ENCODE measurements around the gene MDFIC.

MDFIC gene

DNA sequence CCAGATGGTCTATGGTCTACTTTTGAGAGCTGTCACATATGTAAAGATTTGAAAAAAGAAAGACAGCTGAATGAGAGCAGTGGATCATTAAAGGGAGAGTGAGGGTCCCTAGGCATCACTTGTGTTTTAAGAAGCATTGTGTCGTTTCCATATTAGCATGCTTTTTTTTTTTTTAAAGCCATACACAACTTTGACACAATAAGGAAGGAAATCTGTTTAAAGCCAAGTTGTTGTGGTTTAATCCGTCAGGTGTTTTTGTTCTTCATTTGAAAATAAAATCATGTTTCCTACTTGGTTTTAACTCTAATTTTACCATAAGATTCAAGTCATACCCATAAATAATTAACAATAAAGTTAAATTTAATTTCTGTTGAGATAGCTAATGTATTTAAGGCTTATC is 53.5 kb downstream of the MDFIC start:
- CTCF ChIA-PET, result no interaction called here
- POLR2A ChIA-PET, result no interaction called here
- DNase-seq (ENCODE audit: low read depth, low spot score), result no peak
- TF ChIP-seq, protein P1, sequence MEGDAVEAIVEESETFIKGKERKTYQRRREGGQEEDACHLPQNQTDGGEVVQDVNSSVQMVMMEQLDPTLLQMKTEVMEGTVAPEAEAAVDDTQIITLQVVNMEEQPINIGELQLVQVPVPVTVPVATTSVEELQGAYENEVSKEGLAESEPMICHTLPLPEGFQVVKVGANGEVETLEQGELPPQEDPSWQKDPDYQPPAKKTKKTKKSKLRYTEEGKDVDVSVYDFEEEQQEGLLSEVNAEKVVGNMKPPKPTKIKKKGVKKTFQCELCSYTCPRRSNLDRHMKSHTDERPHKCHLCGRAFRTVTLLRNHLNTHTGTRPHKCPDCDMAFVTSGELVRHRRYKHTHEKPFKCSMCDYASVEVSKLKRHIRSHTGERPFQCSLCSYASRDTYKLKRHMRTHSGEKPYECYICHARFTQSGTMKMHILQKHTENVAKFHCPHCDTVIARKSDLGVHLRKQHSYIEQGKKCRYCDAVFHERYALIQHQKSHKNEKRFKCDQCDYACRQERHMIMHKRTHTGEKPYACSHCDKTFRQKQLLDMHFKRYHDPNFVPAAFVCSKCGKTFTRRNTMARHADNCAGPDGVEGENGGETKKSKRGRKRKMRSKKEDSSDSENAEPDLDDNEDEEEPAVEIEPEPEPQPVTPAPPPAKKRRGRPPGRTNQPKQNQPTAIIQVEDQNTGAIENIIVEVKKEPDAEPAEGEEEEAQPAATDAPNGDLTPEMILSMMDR (IDR thresholded peaks at IDR 0.05; ENCODE audit: insufficient read depth, low read length, missing control alignments), result no peak
- no peak overlapping the region for H3K4me3 ChIP-seq (ENCODE audit: low read depth, low read length)

DNA sequence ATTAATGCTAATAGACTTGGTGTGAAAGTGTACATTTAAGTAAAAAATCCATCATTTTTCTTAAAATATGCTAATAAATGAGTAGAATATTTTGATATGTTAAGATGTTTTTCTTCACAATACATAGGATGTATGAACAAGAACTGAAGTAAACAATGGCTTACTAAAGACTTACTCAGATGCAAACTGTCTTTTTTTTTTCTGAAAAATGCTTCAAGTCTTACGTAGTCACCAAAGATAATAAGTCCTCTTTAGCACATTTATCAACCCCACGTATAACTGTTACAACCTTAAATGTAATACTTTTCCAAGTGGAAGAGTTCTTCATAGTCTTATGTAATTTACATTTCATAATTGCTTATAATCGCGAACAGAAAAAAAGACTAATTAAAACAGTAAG is 54.8 kb downstream of the MDFIC start:
- TF ChIP-seq, protein P1 (IDR thresholded peaks at IDR 0.05; ENCODE audit: insufficient read depth, low read length, missing control alignments), result no peak
- ChIA-PET CTCF (no interaction called here), POLR2A (no interaction called here)
- no peak for DNase-seq (ENCODE audit: low read depth, low spot score)
- H3K4me3 ChIP-seq (ENCODE audit: low read depth, low read length), result no peak overlapping the region

DNA sequence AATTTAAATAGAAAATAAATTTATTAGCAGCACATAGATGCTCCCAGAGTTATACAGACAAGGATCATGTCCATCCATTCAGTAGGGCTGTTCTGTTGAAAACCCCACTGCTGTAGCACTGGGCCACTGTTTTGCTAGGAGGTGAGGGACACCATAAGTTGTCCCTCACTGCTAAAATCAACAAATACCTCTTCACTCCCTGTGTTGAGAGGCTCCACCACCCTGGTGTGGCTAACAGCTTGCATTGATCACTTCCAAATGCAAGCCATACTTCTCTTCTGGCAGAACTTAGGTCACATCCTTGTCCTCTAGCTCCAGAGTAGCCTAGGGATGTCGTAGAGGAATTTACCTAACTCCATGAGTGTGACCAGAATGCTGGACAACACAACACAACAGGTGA is 55.4 kb downstream of the MDFIC start:
- DNase-seq (ENCODE audit: low read depth, low spot score), result no peak
- TF ChIP-seq, protein P1 (IDR thresholded peaks at IDR 0.05; ENCODE audit: insufficient read depth, low read length, missing control alignments), result no peak
- ChIA-PET CTCF (interaction anchor here (1.2 kb wide), 1 partner anchor 10 kb away, joined by 4 read pairs; no protein-coding TSS in a partner anchor), POLR2A (no interaction called here)
- H3K4me3 ChIP-seq (ENCODE audit: low read depth, low read length), result no peak overlapping the region

DNA sequence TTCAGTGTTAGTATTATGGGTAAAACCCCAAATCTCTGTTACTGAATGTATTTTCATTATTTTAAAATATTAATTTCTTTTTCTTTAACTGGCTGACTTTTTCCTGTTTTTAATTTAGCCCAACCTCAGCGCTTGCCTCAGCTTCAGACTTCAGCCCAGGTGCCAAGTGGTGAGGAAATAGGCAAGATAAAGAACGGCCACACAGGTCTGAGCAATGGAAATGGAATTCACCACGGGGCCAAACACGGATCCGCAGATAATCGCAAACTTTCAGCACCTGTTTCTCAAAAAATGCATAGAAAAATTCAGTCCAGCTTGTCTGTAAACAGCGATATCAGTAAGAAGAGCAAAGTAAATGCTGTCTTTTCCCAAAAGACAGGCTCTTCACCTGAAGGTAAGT is 57.5 kb downstream of the MDFIC start:
- TF ChIP-seq, protein P1 (IDR thresholded peaks at IDR 0.05; ENCODE audit: insufficient read depth, low read length, missing control alignments), result no peak
- no peak overlapping the region for H3K4me3 ChIP-seq (ENCODE audit: low read depth, low read length)
- ChIA-PET POLR2A (no interaction called here), CTCF (no interaction called here)
- no peak for DNase-seq (ENCODE audit: low read depth, low spot score)

DNA sequence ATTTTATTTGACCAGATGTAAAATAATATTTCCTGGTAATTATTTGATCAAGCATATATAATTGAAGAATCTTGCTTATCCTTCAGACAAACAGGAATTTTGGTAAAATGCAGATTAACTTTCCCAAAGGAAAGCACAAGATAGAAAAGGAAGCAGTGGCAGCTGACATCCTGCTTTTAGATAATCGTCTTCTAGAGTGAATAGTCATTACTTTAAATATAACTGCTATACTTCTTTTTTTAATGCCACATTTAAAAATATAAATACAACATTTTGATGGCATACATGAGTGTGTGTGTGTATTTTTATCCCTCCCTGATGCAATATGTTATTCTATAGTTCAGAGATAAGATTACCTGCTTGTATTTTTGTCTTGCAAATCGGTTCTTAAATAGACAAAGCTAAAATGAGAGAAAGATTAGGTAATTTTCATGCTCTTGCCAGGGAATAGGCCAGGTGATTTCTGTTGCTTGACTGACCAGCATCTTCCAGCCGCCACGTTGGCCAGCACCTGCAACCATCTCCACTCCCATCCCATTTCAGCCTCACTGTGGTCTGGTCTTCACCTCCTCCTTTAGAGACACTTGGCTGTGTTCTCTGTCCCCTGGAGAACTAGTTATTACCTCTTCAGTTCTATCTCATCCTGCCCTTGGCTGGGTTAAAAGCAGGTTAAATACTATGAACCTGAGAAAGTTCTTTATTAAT is 58.1 kb downstream of the MDFIC start:
- POLR2A ChIA-PET, result no interaction called here
- DNase-seq (ENCODE audit: low read depth, low spot score), result no peak
- CTCF ChIA-PET, result no interaction called here
- H3K4me3 ChIP-seq (ENCODE audit: low read depth, low read length), result no peak overlapping the region
- TF ChIP-seq, protein P1 (IDR thresholded peaks at IDR 0.05; ENCODE audit: insufficient read depth, low read length, missing control alignments), result no peak

DNA sequence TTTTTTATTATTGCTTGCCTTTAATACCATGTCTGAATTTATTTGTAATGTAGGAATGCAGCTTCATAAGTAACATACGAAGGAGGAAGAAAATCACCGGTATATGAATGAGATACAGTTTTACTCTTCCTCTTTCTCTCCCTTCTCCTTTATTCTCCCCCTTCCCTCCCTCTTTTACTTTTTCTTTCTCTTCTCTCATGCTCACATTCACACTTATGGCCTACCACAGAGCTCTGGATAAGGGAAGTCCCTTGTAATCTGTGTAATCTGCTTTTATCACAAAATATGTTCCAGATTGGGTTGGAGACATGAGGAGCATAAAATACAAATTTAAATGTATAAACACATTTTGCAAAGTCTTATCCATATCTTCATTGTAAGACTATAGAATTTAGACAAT is 59.4 kb downstream of the MDFIC start:
- CTCF ChIA-PET, result no interaction called here
- no peak for DNase-seq (ENCODE audit: low read depth, low spot score)

More for the DNA sequence above, 59.4 kb downstream of the MDFIC start:
- TF ChIP-seq, protein P1 (IDR thresholded peaks at IDR 0.05; ENCODE audit: insufficient read depth, low read length, missing control alignments), result no peak
- no peak overlapping the region for H3K4me3 ChIP-seq (ENCODE audit: low read depth, low read length)
- POLR2A ChIA-PET, result no interaction called here
